GM21390 (cell line): ENCODE results near the gene ENKD1.
A peak's percentile ranks its signal among the peaks of the same experiment; 100 is the strongest.
"Not testable (repeated sequence)": the region's sequence is repeated elsewhere in the genome, so short reads cannot be mapped to it uniquely, and the experiment has no call there.

Source experiments
- ATAC-seq: cut with Tn5 transposase; IDR thresholded peaks from one replicate; pipeline ENCODE4 v1.9.1; 2021; ENCODE audit not compliant: unreplicated experiment

The ENKD1 gene, protein sequence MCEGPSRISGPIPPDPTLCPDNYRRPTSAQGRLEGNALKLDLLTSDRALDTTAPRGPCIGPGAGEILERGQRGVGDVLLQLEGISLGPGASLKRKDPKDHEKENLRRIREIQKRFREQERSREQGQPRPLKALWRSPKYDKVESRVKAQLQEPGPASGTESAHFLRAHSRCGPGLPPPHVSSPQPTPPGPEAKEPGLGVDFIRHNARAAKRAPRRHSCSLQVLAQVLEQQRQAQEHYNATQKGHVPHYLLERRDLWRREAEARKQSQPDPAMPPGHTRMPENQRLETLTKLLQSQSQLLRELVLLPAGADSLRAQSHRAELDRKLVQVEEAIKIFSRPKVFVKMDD

DNA sequence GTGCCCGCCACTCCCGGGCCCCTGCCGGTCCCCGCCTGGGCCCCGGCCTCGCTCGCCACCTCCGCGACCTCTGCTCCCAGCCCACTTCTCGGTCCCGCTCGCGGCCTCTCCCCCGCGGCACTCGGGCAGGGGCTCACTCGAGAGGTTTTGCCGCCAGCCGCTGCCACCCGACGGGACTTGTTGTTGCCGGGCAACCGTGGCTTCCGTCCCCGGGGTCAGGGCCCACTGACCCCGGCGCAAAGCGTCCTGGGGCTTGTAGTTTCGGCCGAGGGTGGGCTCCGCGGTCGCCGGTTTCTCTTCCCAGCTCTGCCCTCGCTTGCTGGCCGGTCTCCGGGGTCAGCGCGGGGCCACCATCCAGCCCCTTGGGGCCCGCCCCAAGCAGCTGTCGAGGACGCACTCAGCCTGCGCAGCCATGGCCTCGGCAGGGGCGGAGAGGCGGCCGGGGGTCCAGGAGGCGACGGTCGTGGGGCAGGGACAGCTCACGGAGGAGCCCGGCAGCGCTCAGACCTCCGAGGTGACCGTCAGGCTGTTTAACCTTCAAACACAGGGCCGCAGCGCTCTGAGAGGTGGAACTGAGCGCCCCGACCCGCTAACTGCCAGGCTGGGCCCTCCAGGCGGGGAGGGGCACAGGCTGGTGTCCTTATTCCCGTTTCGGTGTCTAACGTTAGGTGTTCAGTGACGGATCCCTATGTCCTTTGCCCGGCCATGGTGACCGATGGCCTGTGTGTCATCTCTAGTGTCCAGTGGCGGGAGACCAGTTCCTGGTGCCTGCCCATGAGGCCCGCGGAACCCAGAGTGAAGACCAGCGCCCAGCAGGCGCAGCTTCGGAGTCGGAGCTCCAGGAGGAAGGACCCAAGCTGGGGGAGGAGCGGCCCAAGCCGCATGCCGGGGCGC, at the start of gene ENKD1, which contains the start of gene C16orf86:
Gene ENKD1 (minus strand): TSS at position 192 of the 894 bp plus-strand sequence. CDS start 308 bp downstream, outside the sequence.
Gene C16orf86 (plus strand): TSS at position 256 of the 894 bp plus-strand sequence. CDS start 157 bp downstream, at position 413.
- ATAC-seq: peak; percentile 54

DNA sequence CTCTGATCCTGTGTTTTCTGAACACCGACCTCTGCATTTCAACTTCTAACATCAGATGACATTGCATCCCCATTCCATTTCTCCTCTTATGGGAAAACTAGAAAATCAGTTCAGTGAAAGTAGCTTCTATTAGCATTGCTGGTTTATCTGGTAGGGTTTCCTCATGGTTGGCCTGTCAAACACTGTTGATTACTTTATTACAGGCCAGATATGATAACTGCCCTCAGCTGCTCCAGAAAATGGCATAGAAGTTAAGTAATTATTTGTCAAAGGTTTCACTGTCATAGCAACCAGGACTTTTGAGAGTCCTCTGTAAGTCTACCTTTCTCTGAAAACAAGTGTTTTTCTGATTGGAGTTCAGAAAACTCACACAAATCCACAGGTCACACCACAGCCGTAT, 49.5 kb upstream of the ENKD1 start:
- ATAC-seq: no peak

DNA sequence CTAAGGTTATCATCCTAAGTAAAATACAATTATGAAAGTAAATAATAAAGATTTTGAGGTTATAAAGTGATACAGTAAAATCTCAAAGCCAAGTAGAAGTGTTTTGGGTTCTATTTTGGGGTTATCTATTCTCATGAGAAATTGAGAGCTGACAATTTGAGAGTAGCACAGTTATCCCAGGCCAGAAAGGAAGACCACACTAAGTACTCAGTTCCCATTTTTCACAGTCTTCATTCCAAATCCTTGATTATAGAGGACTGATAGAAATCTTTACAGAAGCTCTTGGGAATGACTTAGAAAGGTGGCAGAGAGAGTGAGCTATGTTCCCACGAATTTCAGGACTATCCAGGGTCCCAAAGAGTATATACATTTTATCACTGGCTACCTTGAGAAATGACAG, 48.0 kb upstream of the ENKD1 start:
- no peak for ATAC-seq

DNA sequence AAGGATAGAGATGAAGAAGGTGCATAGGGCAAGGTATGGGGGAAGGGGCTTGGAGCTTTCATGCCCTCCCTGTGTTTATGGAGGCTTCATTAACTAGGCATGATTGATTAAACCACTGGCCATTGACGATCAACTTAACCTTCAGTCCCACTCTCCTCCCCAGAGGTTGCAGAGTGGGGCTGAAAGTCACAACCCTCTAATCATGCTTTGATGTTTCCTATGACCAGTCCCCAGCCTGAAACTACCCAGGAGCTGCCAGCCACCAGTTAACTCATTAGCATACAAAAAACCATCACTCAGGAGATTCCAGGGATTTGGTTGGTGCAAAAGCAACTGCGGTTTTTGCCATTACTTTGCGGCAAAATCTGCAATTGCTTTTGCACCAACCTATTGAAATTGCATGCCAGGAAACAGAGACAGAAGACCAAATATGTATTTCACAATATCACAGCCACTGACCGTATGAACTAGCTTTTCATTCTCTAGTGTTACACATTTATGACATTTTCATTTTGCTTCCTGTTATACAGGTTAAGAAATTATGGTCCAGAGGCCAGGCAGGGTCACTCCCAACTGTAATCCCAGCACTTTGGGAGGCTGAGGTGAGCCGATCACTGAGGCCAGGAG, 47.2 kb upstream of the ENKD1 start:
- ATAC-seq: no peak

DNA sequence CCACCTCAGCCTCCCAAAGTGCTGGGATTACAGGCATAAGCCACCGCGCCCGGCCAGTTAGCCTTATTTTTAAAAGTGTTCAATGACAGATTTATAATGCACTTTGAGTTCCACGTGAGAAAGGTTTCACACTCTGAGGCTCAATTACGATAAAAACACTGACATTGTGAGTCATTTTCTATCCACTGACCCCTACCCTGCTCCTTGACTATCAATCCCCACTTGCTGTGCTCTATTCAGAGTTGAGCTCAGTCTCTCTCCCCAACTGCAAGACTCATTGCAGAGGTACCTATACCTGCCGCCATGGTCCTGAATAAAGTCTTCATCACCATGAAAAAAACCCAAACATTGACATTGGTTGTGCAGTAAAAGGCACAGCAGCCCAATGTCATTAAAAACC, 44.1 kb upstream of the ENKD1 start:
- ATAC-seq: no peak

DNA sequence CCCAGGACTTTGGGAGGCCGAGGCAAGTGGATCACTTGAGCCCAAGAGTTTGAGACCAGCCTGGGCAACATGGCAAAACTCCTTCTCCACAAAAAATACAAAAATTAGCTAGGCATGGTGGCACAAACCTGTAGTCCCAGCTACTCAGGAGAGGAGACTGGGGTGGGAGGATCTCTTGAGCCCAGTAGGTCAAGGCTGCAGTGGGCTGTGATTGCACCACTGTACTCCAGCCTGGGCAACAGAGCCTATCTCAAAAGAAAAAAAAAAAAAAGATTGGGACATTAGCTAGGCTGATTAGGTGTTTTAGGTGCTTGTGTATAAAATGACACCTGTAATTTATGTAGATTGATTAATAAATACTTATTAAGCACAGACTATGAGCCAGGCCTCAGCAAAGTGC, 42.5 kb upstream of the ENKD1 start:
- no peak for ATAC-seq

DNA sequence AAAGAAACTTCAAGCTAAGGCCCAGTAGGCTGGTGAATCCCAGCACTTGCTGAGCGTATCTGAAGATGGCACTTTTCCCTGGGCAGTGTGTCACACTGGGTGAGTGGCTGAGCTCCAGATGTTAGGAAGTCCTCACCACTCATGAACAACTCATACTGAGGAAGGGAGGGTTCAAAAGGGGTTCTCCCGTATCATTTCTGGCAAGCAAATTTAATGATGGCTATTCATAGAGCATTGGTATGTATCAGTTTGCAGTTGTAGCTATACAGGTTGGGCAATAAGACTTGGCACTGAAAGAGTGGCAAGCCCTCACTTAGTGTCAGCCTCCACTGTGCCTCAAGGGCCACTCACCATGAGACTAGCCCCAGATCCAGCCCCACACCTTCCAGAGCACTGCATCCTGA, 41.8 kb upstream of the ENKD1 start:
- no peak for ATAC-seq

DNA sequence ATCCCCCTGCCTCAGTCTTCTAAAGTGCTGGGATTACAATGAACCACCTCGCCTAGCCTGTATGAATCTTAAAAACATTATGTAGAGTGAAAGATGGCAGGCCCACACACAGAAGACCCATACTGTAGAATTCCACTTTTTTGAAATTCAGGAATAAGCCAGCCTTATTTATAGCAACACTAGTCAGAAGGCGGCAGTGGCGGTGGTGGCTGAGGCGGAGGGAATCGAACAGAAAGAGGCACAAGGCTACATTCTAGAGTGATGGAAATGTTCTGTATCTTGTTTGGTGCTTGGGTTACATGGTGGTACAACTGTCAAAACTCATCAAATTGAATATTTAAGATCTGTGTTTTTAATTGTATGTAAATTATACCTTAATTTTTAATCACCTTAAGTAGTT, 41.2 kb upstream of the ENKD1 start:
- no peak for ATAC-seq

DNA sequence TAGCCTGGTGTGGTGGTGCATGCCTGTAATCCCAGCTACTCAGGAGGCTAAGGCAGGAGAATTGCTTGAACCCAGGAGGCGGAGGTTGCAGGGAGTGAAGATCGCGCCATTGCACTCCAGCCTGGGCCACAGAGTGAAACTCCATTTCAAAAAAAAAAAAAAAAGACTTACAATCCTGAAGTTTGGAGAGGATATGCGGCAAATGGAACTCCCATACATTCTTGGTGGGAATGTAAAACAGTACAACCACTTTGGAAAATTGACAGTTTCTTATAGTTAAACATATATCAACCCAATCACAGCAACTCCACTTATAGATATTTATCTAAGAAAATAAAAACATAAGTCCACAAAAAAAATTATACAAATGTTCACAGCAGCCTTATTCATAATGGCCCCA, 40.7 kb upstream of the ENKD1 start:
- ATAC-seq: no peak

DNA sequence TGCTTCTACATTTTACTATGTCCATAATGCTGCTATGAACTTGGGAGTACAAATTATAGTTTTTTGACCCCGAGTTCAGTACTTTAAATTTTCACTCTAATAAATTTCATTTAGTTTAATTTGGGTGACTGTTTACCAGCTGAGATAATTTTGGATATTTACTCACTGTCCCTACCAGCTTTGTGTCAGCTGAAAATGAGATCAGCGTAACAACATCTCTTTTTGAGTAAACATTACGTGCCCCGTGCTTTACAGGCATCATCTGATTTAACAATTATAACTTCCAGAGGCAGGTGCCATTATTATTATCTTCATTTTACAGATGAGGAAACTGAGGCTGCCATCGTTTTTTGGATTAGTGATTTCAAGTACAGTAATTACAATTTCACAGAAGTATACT, 37.6 kb upstream of the ENKD1 start:
- no peak for ATAC-seq

DNA sequence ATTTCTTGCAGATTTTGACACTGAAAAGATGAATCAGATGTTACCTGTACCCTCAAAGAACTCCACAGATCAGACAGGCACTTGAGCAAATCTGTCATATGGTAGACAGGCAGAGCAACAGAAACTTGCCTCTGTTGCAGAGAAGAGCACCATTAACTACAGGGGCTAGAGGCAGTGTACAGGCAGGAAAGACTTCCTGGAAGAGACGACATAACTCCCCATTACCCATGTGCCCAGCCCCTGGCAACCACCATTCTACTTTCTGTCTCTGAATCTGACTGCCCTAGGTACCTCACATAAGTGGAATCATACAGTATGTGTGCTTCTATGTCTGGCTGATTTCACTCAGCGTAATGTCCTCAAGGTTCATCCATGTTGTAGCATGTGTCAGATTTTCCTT, 37.1 kb upstream of the ENKD1 start:
- no peak for ATAC-seq

DNA sequence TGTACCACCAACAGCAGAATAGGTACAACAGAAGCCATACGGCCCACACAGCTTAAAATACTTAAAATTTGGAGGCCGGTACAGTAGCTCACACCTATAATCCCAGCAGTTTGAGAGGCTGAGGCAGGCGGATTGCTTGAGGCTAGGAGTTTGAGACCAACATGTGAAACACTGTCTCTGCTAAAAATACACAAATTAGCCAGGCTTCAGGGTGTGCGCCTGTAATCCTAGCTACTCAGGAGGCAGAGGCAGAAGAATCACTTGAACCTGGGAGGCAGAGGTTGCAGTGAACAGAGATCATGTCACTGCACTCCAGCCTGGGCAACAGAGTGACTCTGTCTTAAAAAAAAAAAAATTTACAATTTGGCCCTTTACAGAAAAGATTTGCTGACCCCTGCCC, 35.6 kb upstream of the ENKD1 start:
- no peak for ATAC-seq

DNA sequence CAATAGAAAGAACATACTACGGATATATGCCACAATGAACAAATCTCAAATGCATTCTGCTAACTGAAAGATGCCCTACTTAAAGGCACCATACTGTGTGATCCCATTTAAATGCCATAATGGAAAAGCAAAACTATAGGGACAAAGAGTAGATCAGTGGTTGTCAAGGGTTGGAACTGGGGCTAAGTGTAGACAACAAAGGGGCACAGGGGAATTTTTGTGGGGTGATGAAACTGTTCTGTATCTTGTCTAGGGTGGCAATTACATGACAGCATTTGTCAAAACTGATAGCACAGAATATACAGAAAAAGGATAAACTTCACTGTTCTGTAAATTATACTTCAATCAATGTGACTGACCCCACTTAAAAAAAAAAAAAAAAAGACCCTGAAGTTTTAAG, 34.9 kb upstream of the ENKD1 start:
- ATAC-seq: no peak

DNA sequence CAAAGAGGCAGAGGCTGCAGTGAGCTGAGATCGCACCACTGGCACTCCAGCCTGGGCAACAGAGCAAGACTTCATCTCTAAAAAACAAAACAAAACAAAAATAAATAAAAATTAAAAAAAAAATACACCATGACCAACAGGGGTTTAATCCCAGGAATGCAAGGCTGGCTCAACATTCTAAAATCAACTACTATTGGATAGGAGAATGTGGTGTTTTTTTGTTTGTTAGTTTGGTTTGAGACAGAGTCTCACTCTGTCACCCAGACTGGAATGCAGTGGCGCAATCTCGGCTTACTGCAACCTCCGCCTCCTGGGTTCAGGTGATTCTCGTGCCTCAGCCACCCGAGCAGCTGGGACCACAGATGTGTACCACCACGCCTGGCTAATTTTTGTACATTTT, 32.7 kb upstream of the ENKD1 start:
- no peak for ATAC-seq

DNA sequence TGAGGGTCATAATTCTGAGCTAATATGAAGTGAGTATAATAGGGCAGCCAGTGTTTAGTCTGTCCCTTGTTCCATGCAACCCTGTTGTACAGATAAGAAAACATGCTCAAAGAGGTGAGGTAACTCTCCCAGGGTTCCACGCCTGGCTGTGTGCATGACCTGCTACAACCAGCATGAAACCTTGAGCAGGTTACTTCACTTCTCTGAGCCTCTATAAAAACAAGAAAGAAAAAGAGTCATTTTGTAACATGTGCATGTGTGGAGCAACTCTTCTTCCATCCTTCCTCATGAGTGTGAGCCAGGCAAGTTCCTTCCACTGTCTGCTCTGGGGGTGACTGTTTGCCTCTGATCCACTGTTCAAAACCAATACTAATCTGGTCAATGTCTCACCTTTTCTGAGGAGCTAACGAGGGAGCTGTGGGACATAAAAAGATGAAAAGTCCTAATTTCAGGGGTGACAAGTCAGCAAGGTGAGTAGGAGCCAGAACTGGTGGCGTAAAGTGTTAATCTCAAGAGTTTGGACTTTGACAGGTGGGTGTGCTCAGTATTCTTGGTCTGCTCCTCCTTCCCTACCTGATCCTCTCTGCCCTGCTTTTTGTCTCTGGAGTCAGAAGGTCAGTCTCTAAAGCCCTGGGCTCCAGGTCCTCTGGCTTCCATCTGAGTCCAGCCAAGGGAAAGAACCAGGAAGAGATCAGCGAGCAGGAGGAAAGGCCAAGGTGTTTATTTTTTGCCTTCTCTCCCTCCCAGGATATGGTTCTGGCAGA, 31.1 kb upstream of the ENKD1 start:
- no peak for ATAC-seq

DNA sequence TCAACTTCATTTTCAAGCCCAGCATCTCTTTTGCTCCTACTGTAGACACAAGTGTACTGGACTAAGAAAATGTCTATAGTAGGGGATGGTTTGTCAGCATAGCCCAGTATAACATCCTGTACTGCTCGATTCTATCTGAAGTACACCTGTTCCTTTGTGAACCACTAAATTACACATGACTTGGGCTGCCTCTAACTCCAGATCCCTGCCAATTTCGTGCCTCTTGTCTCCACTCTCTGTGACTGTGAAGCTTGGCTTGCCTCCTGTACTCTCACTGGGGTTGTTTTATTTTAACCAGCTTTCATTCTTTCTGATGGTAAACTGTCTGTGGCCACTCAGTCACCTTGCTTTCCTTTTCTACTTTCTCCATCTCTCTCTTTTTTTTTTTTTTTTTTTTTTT, 28.1 kb upstream of the ENKD1 start:
- ATAC-seq: no peak

DNA sequence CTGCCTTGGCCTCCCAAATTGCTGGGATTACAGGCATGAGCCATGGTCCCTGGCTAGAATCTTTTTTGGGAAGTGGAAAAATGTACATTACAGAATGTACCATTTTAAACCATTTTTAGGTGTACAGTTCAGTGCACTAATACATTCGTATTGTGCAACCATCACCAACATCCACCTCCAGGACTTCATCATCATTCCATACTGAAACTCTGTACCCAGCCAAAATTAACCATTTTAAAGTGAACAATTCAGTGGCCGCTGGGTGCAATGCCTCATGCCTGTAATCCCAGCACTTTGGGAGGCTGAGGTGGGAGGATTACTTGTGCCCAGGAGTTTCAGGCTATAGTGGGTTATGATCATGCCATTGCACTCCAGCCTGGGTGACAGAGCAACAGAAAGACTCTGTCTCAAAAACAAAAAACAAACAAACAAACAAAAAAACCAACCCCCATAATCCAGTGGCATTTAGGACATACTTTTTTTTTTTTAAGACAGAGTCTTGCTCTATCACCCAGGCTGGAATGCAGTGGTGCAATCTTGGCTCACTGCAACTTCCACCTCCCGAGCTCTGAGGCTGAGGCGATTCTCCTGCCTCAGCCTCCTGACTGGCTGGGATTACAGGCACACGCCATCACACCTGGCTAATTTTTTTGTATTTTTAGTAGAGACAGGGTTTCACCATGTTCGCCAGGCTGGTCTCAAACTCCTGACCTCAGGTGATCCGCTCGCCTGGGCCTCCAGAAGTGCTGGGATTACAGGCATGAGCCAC, 27.2 kb upstream of the ENKD1 start:
- ATAC-seq: not testable (repeated sequence)

DNA sequence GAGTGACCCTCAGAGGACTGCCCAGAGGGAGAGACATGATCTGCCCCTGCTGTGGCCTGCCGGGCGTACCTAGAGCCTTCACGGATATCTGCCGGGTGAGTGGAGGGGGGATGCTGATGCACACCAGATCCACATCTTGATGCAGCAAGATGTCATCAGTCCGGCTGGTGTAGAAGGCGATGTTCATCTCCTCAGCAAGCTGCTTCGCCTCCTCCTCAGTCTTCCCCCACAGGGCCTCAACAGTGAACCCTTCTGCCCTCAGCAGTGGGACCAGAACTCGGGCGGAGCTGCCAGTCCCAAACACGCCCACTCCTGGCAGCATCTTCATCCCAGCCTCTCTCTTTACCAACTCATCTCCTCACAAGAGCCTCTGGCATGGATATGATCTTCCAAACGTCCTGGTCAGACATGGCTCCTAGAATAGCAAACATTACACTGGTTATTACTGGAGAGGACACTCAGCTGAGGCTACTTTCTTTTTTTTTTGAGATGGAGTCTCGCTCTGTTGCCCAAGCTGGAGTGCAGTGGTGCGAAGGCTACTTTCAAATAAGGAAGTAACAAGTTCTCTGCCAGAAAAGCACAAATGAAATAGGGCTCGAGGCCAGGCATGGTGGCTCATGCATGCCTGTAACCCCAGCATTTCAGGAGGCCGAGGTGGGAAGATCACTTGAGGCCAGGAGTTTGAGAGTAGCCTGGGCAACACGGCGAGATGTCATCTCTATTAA, 19.0 kb upstream of the ENKD1 start:
- no peak for ATAC-seq

DNA sequence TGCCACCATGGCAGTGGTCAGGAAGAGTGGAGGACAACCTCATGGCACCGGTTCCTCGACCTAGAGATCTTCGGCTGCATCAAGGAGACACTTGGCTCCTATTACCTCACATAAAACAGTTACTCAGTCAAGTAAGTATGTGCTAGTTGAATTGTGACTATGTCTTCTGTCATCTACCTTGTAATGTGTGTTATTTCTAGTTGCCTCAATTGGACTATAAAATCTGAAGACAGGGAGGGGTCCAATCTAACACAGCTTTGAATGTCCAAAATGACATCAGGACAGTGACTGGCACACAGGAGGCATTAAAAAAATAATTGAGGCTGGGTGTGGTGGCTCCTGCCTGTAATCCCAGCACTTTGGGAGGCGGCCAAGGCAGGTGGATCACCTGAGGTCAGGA, 17.2 kb upstream of the ENKD1 start:
- no peak for ATAC-seq
